SH-SY5Y (cell line): ENCODE measurements around the gene LARGE1.

ENCODE experiments used
- GATA2 ChIP-seq: IDR thresholded peaks from 2 replicates; pipeline ENCODE4 v1.6.1; 2011; ENCODE audit warnings: mild to moderate bottlenecking, low read depth, low read length
- GATA3 ChIP-seq: IDR thresholded peaks from 2 replicates; pipeline ENCODE4 v1.6.1; 2011; ENCODE audit warnings: low read depth, mild to moderate bottlenecking, low read length, moderate library complexity

DNA sequence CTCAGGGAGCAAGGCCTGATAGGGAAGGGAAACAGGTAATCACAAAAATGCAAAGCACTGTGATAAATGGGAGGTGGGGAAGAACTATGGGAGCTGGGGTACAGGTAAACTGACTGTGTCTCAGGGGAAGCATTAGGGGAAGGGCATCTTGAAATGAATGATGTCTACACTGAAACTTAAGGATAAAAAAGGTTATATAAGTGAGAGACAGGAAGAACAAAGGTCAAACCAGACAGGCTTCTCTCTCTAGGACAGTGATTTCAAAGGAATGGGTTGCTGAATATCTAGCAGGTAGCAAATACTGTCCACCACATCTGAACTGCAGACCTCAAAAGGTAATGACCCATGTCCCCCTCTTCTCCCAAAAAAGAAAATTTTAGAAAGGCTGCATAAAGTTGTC is 529.0 kb downstream of the LARGE1 start:
- TF ChIP-seq GATA2: no peak
- no peak for TF ChIP-seq GATA3
